IMR-90 (cell line): Measurements from ENCODE around the gene HMG20B. TPM values are rescaled to one million over a fixed set of nuclear protein-coding genes. Genes with fewer than 3 reads are reported as not detected.

Source experiments
- ATAC-seq: fragments of 200-7000 bp; cut with Tn5 transposase; 2 replicates; pipeline ENCODE4 v1.9.1; 2020; ENCODE audit warnings: low read depth, mild to moderate bottlenecking, moderate library complexity
- BruUV-seq: library from RNA; stranded (reverse); fragments of 400-500 nt; replicated peaks from 2 replicates; lab custom pipeline; 2021; lab: Mats Ljungman, UMichigan
- CTCF ChIA-PET: fragments of 300-600 bp; formaldehyde crosslinking; extraction: SDS; loops from one replicate; lab custom pipeline; 2021; ENCODE audit warnings: antibody characterized with exemption; lab: Yijun Ruan, JAX
- POLR2A ChIA-PET: fragments of 300-600 bp; sonication (Branson Sonifier 250); formaldehyde crosslinking; loops from one replicate; lab custom pipeline; 2022; ENCODE audit warnings: antibody characterized with exemption; ENCODE audit not compliant: unreplicated experiment; lab: Charles Lee
- DNase-seq: peaks from one replicate; pipeline ENCODE4 v3.0.0; 2013
- H2AFZ ChIP-seq: replicated peaks from 2 replicates; pipeline ENCODE3; 2013; ENCODE audit warnings: low read length, mild to moderate bottlenecking; ENCODE audit not compliant: poor library complexity
- H2AK5ac ChIP-seq: 2 replicates; pipeline ENCODE4 v1.6.1; 2013; ENCODE audit warnings: low read depth, low read length, inconsistent platforms
- H2AK9ac ChIP-seq: replicated peaks from 2 replicates; pipeline ENCODE3; 2013; ENCODE audit warnings: mild to moderate bottlenecking, low read depth, low read length, moderate library complexity; ENCODE audit not compliant: poor library complexity
- H2BK120ac ChIP-seq: 2 replicates; pipeline ENCODE4 v1.6.1; 2013; ENCODE audit warnings: low read depth, low read length, inconsistent platforms
- H2BK15ac ChIP-seq: 3 replicates; pipeline ENCODE4 v1.6.1; 2013; ENCODE audit warnings: low read depth, low read length, inconsistent platforms
- H2BK20ac ChIP-seq: 2 replicates; pipeline ENCODE4 v1.6.1; 2013; ENCODE audit warnings: low read depth, mild to moderate bottlenecking, inconsistent platforms, low read length, moderate library complexity
- H2BK5ac ChIP-seq: 2 replicates; pipeline ENCODE4 v1.6.1; 2013; ENCODE audit warnings: mild to moderate bottlenecking, low read depth, low read length, inconsistent platforms; ENCODE audit not compliant: poor library complexity, severe bottlenecking
- H3K14ac ChIP-seq: replicated peaks from 2 replicates; pipeline ENCODE4 v1.6.1; 2013; ENCODE audit warnings: low read depth, low read length, inconsistent platforms
- H3K18ac ChIP-seq: 2 replicates; pipeline ENCODE4 v1.6.1; 2013; ENCODE audit warnings: low read depth, low read length, control low read depth
- H3K23ac ChIP-seq: 2 replicates; pipeline ENCODE4 v1.6.1; 2013; ENCODE audit warnings: low read depth, low read length, inconsistent platforms
- H3K27ac ChIP-seq: 2 replicates; pipeline ENCODE4 v1.5.1; 2013; ENCODE audit warnings: mild to moderate bottlenecking, control low read depth, low read length; ENCODE audit not compliant: insufficient read depth
- H3K27me3 ChIP-seq: 2 replicates; pipeline ENCODE4 v1.6.1; 2013; ENCODE audit warnings: low read length; ENCODE audit not compliant: control insufficient read depth, insufficient read depth
- H3K36me3 ChIP-seq: 2 replicates; pipeline ENCODE4 v1.6.1; 2013; ENCODE audit warnings: low read length, mixed read lengths; ENCODE audit not compliant: control insufficient read depth, insufficient read depth
- H3K4ac ChIP-seq: 2 replicates; pipeline ENCODE4 v1.6.1; 2013; ENCODE audit warnings: low read depth, low read length, inconsistent platforms
- H3K4me1 ChIP-seq: 2 replicates; pipeline ENCODE4 v1.6.1; 2013; ENCODE audit warnings: low read length, mixed read lengths; ENCODE audit not compliant: control insufficient read depth, insufficient read depth
- H3K4me2 ChIP-seq: 2 replicates; pipeline ENCODE4 v1.6.1; 2013; ENCODE audit warnings: low read depth, mild to moderate bottlenecking, control low read depth, low read length, moderate library complexity
- H3K4me3 ChIP-seq: 2 replicates; pipeline ENCODE4 v1.5.1; 2013; ENCODE audit warnings: low read depth, mild to moderate bottlenecking, control low read depth, low read length, moderate library complexity; ENCODE audit not compliant: insufficient read depth
- H3K56ac ChIP-seq: 2 replicates; pipeline ENCODE4 v1.6.1; 2013; ENCODE audit warnings: low read length, inconsistent platforms; ENCODE audit not compliant: insufficient read depth; ENCODE audit errors: extremely low read depth
- H3K79me1 ChIP-seq, 2 experiments: 2 replicates each; pipeline ENCODE4 v1.6.1; 2013; ENCODE audit warnings: low read length in 2 of 2, inconsistent platforms in 1 of 2, low read depth in 1 of 2
- H3K9ac ChIP-seq: 2 replicates; pipeline ENCODE4 v1.6.1; 2013; ENCODE audit warnings: low read depth, low read length, control low read depth
- H3K9me1 ChIP-seq: 2 replicates; pipeline ENCODE4 v1.6.1; 2013; ENCODE audit warnings: low read length, inconsistent platforms; ENCODE audit not compliant: insufficient read depth
- H3K9me3 ChIP-seq: 2 replicates; pipeline ENCODE4 v1.6.1; 2013; ENCODE audit warnings: low read length; ENCODE audit not compliant: control insufficient read depth, insufficient read depth
- H4K20me1 ChIP-seq: 2 replicates; pipeline ENCODE4 v1.6.1; 2013; ENCODE audit warnings: low read length, inconsistent platforms; ENCODE audit not compliant: insufficient read depth
- H4K5ac ChIP-seq: 2 replicates; pipeline ENCODE4 v1.6.1; 2013; ENCODE audit warnings: mild to moderate bottlenecking, low read depth, low read length, control low read depth
- H4K8ac ChIP-seq, 2 experiments: 2 replicates each; pipeline ENCODE4 v1.6.1; 2013; ENCODE audit warnings: low read depth in 2 of 2, low read length in 2 of 2, control low read depth in 1 of 2, inconsistent platforms in 1 of 2
- H4K91ac ChIP-seq: 2 replicates; pipeline ENCODE4 v1.6.1; 2013; ENCODE audit warnings: low read depth, low read length, inconsistent platforms; ENCODE audit not compliant: insufficient read depth
- BHLHE40 ChIP-seq: fragments of 150-350 bp; IDR thresholded peaks from 2 replicates; pipeline ENCODE4 v1.6.1; 2016; ENCODE audit warnings: mild to moderate bottlenecking, low read depth, low read length
- CEBPB ChIP-seq: IDR thresholded peaks from 2 replicates; pipeline ENCODE4 v1.6.1; 2012; ENCODE audit warnings: low read depth, low read length, improper control_type of control experiment
- CHD1 ChIP-seq: IDR thresholded peaks from 2 replicates; pipeline ENCODE4 v1.6.1; 2012; ENCODE audit warnings: low read depth, low read length, improper control_type of control experiment
- CTCF ChIP-seq: conservative IDR thresholded peaks from 2 replicates; pipeline ENCODE4 v1.5.1; 2012; ENCODE audit warnings: mild to moderate bottlenecking, low read depth, low read length, improper control_type of control experiment
- ELK1 ChIP-seq: fragments of 150-350 bp; IDR thresholded peaks from 2 replicates; pipeline ENCODE4 v1.6.1; 2016; ENCODE audit warnings: low read depth, mild to moderate bottlenecking, low read length, moderate library complexity, borderline replicate concordance
- FOS ChIP-seq: fragments of 150-350 bp; IDR thresholded peaks from 2 replicates; pipeline ENCODE4 v1.6.1; 2016; ENCODE audit warnings: low read depth, low read length
- MAFK ChIP-seq: IDR thresholded peaks from 2 replicates; pipeline ENCODE4 v1.6.1; 2012; ENCODE audit warnings: low read depth, low read length, improper control_type of control experiment
- MAZ ChIP-seq: IDR thresholded peaks from 2 replicates; pipeline ENCODE4 v1.6.1; 2012; ENCODE audit warnings: low read depth, mild to moderate bottlenecking, low read length, improper control_type of control experiment, moderate library complexity, borderline replicate concordance
- MXI1 ChIP-seq: IDR thresholded peaks from 2 replicates; pipeline ENCODE4 v1.6.1; 2012; ENCODE audit warnings: low read depth, mild to moderate bottlenecking, low read length, moderate library complexity, borderline replicate concordance
- NFE2L2 ChIP-seq: fragments of 150-350 bp; IDR thresholded peaks from 2 replicates; pipeline ENCODE4 v1.6.1; 2016; ENCODE audit warnings: low read depth, mild to moderate bottlenecking, low read length
- POLR2A ChIP-seq: IDR thresholded peaks from 2 replicates; pipeline ENCODE4 v1.6.1; 2012; ENCODE audit warnings: mild to moderate bottlenecking, low read depth, low read length
- RAD21 ChIP-seq: IDR thresholded peaks from 2 replicates; pipeline ENCODE4 v1.6.1; 2012; ENCODE audit warnings: low read length, improper control_type of control experiment
- RCOR1 ChIP-seq: IDR thresholded peaks from 2 replicates; pipeline ENCODE4 v1.6.1; 2012; ENCODE audit warnings: mild to moderate bottlenecking, low read length, improper control_type of control experiment; ENCODE audit not compliant: insufficient replicate concordance
- RFX5 ChIP-seq: IDR thresholded peaks from 2 replicates; pipeline ENCODE4 v1.8.0; 2012; ENCODE audit warnings: low read depth, mild to moderate bottlenecking, low read length, moderate library complexity
- SMC3 ChIP-seq: fragments of 150-350 bp; IDR thresholded peaks from 2 replicates; pipeline ENCODE4 v1.6.1; 2016; ENCODE audit warnings: low read depth, mild to moderate bottlenecking, antibody characterized with exemption, low read length, moderate library complexity
- WGBS, 2 experiments: methylation state at CpG; one replicate each; pipeline versions ENCODE4 v1.1.5 to v1.1.7; 2013; ENCODE audit warnings: missing lambda C conversion rate in 2 of 2; ENCODE audit not compliant: insufficient read length in 1 of 2; ENCODE audit errors: extremely low coverage in 2 of 2; 5-methylcytosine and 5-hydroxymethylcytosine counted together
- dilution Hi-C: fragments of 300-500 bp; cut with HindIII; formaldehyde crosslinking; loops from one replicate; pipeline ENCODE4 v1.14.3; 2018; ENCODE audit warnings: low sequenced_read_pairs; ENCODE audit not compliant: unreplicated experiment
- in situ Hi-C: fragments of 300-500 bp; cut with MboI; formaldehyde crosslinking; loops from 3 replicates; pipeline ENCODE4 v1.14.3; 2019; ENCODE audit warnings: low sequenced_read_pairs, inconsistent platforms, mixed read lengths
- intact Hi-C: fragments of 100-400 bp; cut with micrococcal nuclease; formaldehyde crosslinking; loops from 2 replicates; pipeline ENCODE4 v1.10.0; 2022
- polyA plus RNA-seq, 3 experiments: library from polyadenylated mRNA; depleted of rRNA; stranded (reverse); fragments of >200 nt; gene quantifications; 2 replicates each; pipeline ENCODE4 v1.2.3, GENCODE V29; 2012; ENCODE audit warnings: low replicate concordance in 1 of 3
- total RNA-seq: library from RNA; depleted of rRNA; stranded (reverse); fragments of >200 nt; gene quantifications from 2 replicates; pipeline ENCODE4 v1.2.3, GENCODE V29; 2012

Gene HMG20B
- total and polyA plus RNA-seq, 2 of the 4 experiments (the other 2 are of a cell fraction): 57.5 to 63.8 TPM

- in situ Hi-C loops (no loop called here), intact Hi-C loops (no loop called here), dilution Hi-C loops (no loop called here)
- H3K27me3 ChIP-seq: no peaks in the 10 kb centered on the region
- no TSS peak for BruUV-seq
- no peak within 1 kb of the TSS for H3K14ac ChIP-seq
- H2BK15ac ChIP-seq: no peak within 1 kb of the TSS
- H3K4me2 ChIP-seq: no peak within 1 kb of the TSS
- 53% methylated on average over 10 of the region's 28 CpGs; no CpG with 5 or more reads in 1 of the 2 experiments for WGBS, 2 experiments
- H3K9me1 ChIP-seq: no peaks in the 10 kb centered on the region
- H3K18ac ChIP-seq: no peak within 1 kb of the TSS
- CTCF ChIA-PET: no interaction called here
- no peak within 1 kb of the TSS for H4K5ac ChIP-seq
- H3K79me1 ChIP-seq: peaks cover 9 to 31% of the 10 kb centered on the region in 2 experiments; a peak in 3 of 4 replicates
- H3K9ac ChIP-seq: no peak within 1 kb of the TSS
- POLR2A ChIA-PET: no interaction called here
- H2AFZ ChIP-seq: no peak within 1 kb of the TSS
- peak within 1 kb of the TSS; percentile 78 for H2AK9ac ChIP-seq
- H4K20me1 ChIP-seq: peaks cover 30% of the 10 kb centered on the region
- no peak within 1 kb of the TSS for H2AK5ac ChIP-seq
- H2BK20ac ChIP-seq: no peak within 1 kb of the TSS
- no peaks in the 10 kb centered on the region for H3K9me3 ChIP-seq
- H2BK5ac ChIP-seq: no peak within 1 kb of the TSS
- no peak within 1 kb of the TSS for H3K56ac ChIP-seq
- ATAC-seq (no peak), DNase-seq (no peak)
- H3K27ac ChIP-seq: no peak within 1 kb of the TSS
- H3K36me3 ChIP-seq: peaks cover 31% of the 10 kb centered on the region
- no peak within 1 kb of the TSS for H3K4me3 ChIP-seq
- H4K91ac ChIP-seq: no peak within 1 kb of the TSS
- H3K23ac ChIP-seq: no peak within 1 kb of the TSS
- no peak within 1 kb of the TSS for H3K4ac ChIP-seq
- H2BK120ac ChIP-seq: no peak within 1 kb of the TSS
- no peak within 1 kb of the TSS for H4K8ac ChIP-seq
- H3K4me1 ChIP-seq: no peaks in the 10 kb centered on the region
- TF ChIP-seq BHLHE40 (no peak), CEBPB (no peak), CHD1 (no peak), RFX5 (no peak), MAZ (no peak), CTCF (no peak), RAD21 (no peak), RCOR1 (no peak), MAFK (no peak), NFE2L2 (no peak), SMC3 (no peak), MXI1 (no peak), ELK1 (no peak), POLR2A (no peak), FOS (no peak)
These were observed 33.6 kb upstream of the HMG20B start, which contains the start of gene TEKTIP1 for GRCh38 chr19:3538965-3539755. Gene TEKTIP1, plus strand, starts transcription at chr19:3539174. Its CDS starts 4 bp downstream, at chr19:3539178.
